DND-41 (cell line): ENCODE results near the gene SQSTM1.

ENCODE experiments used
- ATAC-seq: fragments of 200-7000 bp; cut with Tn5 transposase; 3 replicates; pipeline ENCODE4 v1.9.1; 2021; ENCODE audit warnings: low read depth; ENCODE audit not compliant: insufficient read depth
- DNase-seq: peaks from one replicate; pipeline ENCODE4 v3.0.0-alpha.2; 2020
- H2AFZ ChIP-seq: 2 replicates; pipeline ENCODE4 v1.6.0; 2012; ENCODE audit warnings: low read depth, low read length
- H3K27ac ChIP-seq: 2 replicates; pipeline ENCODE4 v1.5.1; 2012; ENCODE audit warnings: low read length, inconsistent platforms
- H3K27me3 ChIP-seq: fragments of 200-600 bp; sonication (generic); 2 replicates; pipeline ENCODE4 v1.6.0; 2012; ENCODE audit warnings: low read length, mild to moderate bottlenecking, inconsistent platforms; ENCODE audit not compliant: insufficient read depth, poor library complexity
- H3K36me3 ChIP-seq: 2 replicates; pipeline ENCODE4 v1.5.1; 2012; ENCODE audit warnings: low read length, inconsistent platforms; ENCODE audit not compliant: insufficient read depth
- H3K4me1 ChIP-seq: 2 replicates; pipeline ENCODE4 v1.5.1; 2012; ENCODE audit warnings: mild to moderate bottlenecking, low read length; ENCODE audit not compliant: insufficient read depth
- H3K4me2 ChIP-seq: 2 replicates; pipeline ENCODE4 v1.6.0; 2012; ENCODE audit warnings: mild to moderate bottlenecking, moderate library complexity, low read length, inconsistent platforms; ENCODE audit not compliant: insufficient read depth
- H3K4me3 ChIP-seq, 2 experiments: fragments of 200-600 bp in 1 of 2; shearing (Covaris generic) in 1 of 2; 2 replicates each; pipeline ENCODE4 v1.5.1; 2012 to 2016; ENCODE audit warnings: inconsistent platforms in 2 of 2, low read length in 2 of 2, mild to moderate bottlenecking in 2 of 2, low read depth in 1 of 2, moderate library complexity in 1 of 2
- H3K79me2 ChIP-seq: 2 replicates; pipeline ENCODE4 v1.6.0; 2012; ENCODE audit warnings: low read length, inconsistent platforms; ENCODE audit not compliant: insufficient read depth
- H3K9ac ChIP-seq: 2 replicates; pipeline ENCODE4 v1.6.0; 2012; ENCODE audit warnings: low read depth, mild to moderate bottlenecking, inconsistent platforms, low read length, moderate library complexity
- H3K9me3 ChIP-seq: 2 replicates; pipeline ENCODE4 v1.5.1; 2012; ENCODE audit warnings: low read length, moderate library complexity, mild to moderate bottlenecking, inconsistent platforms; ENCODE audit not compliant: insufficient read depth, severe bottlenecking
- H4K20me1 ChIP-seq: 2 replicates; pipeline ENCODE4 v1.6.0; 2012; ENCODE audit warnings: low read length; ENCODE audit not compliant: insufficient read depth
- EZH2 ChIP-seq: IDR thresholded peaks from 3 replicates; pipeline ENCODE4 v1.6.1; 2012; ENCODE audit warnings: borderline replicate concordance, low read depth, mild to moderate bottlenecking, moderate library complexity, low read length, inconsistent platforms; ENCODE audit not compliant: severe bottlenecking
- TF ChIP-seq, protein P1 (sequence below): IDR thresholded peaks from 2 replicates; pipeline ENCODE4 v1.5.1; 2012; ENCODE audit warnings: borderline replicate concordance, low read length, moderate library complexity, mild to moderate bottlenecking; ENCODE audit not compliant: poor library complexity, severe bottlenecking; ENCODE audit errors: extremely low read depth

SQSTM1 gene

DNA sequence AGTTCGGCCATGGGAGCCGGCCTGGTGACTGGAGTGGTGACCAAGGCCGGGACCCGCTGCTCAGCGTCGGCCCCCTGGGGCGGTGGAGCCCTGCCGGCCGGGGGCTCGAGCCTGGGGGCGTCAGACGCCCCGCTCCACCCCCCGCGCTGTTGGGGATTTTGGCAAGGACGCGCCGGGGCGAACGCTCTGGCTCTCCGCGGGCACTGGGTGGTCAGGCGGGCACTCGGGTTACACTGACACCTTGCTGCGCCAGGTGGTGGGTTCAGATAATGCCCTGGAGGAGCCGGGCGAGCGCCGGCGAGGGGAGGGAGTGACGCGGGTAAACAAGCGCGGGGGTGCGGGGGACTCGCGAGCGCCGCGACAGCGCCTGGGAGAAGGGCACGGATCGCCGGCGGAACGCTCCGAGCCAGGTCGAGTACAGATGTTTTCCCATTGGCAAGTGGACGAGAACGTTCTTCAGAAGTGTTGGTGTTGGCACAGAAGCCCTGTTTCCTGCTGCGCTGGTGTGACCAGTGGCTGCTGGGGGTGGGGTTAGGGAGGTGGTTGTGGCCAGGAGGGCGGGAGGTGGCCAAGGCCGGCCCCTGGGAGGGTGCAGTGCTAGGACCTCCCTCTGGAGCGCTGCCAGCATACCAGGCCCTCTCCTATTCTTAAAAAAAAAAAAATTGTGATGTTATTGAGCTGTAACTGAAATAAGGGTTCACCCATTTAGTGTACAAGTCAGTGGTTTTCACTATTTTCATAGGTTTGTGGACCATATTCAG is 773 bp downstream of the SQSTM1 start:
- no peaks in the 10 kb centered on the region for H3K9me3 ChIP-seq
- H3K79me2 ChIP-seq: peaks cover 20% of the 10 kb centered on the region
- peak; percentile 72 for ATAC-seq
- no peak for TF ChIP-seq EZH2
- TF ChIP-seq, protein P1, sequence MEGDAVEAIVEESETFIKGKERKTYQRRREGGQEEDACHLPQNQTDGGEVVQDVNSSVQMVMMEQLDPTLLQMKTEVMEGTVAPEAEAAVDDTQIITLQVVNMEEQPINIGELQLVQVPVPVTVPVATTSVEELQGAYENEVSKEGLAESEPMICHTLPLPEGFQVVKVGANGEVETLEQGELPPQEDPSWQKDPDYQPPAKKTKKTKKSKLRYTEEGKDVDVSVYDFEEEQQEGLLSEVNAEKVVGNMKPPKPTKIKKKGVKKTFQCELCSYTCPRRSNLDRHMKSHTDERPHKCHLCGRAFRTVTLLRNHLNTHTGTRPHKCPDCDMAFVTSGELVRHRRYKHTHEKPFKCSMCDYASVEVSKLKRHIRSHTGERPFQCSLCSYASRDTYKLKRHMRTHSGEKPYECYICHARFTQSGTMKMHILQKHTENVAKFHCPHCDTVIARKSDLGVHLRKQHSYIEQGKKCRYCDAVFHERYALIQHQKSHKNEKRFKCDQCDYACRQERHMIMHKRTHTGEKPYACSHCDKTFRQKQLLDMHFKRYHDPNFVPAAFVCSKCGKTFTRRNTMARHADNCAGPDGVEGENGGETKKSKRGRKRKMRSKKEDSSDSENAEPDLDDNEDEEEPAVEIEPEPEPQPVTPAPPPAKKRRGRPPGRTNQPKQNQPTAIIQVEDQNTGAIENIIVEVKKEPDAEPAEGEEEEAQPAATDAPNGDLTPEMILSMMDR: no peak
- peaks cover 24% of the 10 kb centered on the region for H3K4me1 ChIP-seq
- peak; percentile 81 for DNase-seq
- H3K4me2 ChIP-seq: peak overlapping the region; percentile 78
- H2AFZ ChIP-seq: peak overlapping the region; percentile 80
- peak overlapping the region; percentile 90 for H3K9ac ChIP-seq
- peak overlapping the region; percentile 76 for H3K27ac ChIP-seq
- peak overlapping the region; percentile 80 to 86 for H3K4me3 ChIP-seq
- peaks cover 11% of the 10 kb centered on the region for H4K20me1 ChIP-seq
- no peaks in the 10 kb centered on the region for H3K27me3 ChIP-seq
- peaks cover 37% of the 10 kb centered on the region for H3K36me3 ChIP-seq

DNA sequence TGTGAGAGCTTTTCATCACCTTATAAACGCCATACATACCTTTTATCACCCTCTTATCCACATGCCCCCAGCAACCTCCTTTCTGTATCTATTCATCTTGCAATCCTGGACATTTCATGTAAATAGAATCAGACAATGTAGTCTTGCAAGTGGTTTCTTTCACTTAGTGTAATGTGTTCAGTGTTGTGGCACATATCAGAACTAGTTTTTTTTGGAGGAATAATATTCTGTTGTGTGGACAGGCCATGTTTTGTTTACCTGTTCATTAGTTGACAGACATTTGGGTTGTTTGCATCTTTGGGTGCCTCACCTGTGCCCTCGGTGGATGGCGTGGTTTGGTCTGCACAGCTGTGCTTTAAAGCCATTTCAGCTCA is 1.3 kb downstream of the SQSTM1 start:
- ATAC-seq (no peak), DNase-seq (no peak)
- Histone ChIP-seq H3K9ac (peak overlapping the region; percentile 90; the same call in 1 of the 2 replicates), H3K36me3 (peaks cover 43% of the 10 kb centered on the region), H3K79me2 (peaks cover 20% of the 10 kb centered on the region), H3K9me3 (no peaks in the 10 kb centered on the region), H3K4me1 (peaks cover 24% of the 10 kb centered on the region), H3K4me2 (peak overlapping the region; percentile 78), H4K20me1 (peaks cover 11% of the 10 kb centered on the region), H3K4me3 (peak overlapping the region in 1 of 2 experiments; percentile 80; a peak in 2 of 4 replicates), H3K27ac (no peak overlapping the region), H3K27me3 (no peaks in the 10 kb centered on the region), H2AFZ (no peak overlapping the region)
- TF ChIP-seq EZH2: no peak
- TF ChIP-seq, protein P1: no peak

GRCh38 chr5:179822444-179822990 is 1.8 kb downstream of the SQSTM1 start:
- Histone ChIP-seq H3K79me2 (peaks cover 20% of the 10 kb centered on the region), H3K4me2 (peak overlapping the region; percentile 78), H4K20me1 (peaks cover 11% of the 10 kb centered on the region), H3K9me3 (no peaks in the 10 kb centered on the region), H3K9ac (no peak overlapping the region; the same call in 1 of the 2 replicates), H3K4me3 (peak overlapping the region in 1 of 2 experiments; percentile 80; a peak in 2 of 4 replicates), H3K4me1 (peaks cover 24% of the 10 kb centered on the region), H2AFZ (no peak overlapping the region), H3K27ac (no peak overlapping the region), H3K36me3 (peaks cover 46% of the 10 kb centered on the region), H3K27me3 (no peaks in the 10 kb centered on the region)
- no peak for TF ChIP-seq EZH2
- TF ChIP-seq, protein P1: no peak
- ATAC-seq: no peak
- DNase-seq: no peak
